Thyroid gland (tissue), 4 donors: Measurements from ENCODE around the gene SAMD9. TPM values are rescaled to one million over a fixed set of nuclear protein-coding genes. Genes with fewer than 3 reads are reported as not detected.

Experiments
- DNase-seq, 2 donors: peaks; one replicate each; pipeline ENCODE4 v3.0.0-alpha.2; 2019
- H3K27ac ChIP-seq, 3 donors: fragments of 200-600 bp; sonication (generic); 1 replicate in 2 of 3; 2 replicates in 1 of 3; pipeline ENCODE4 v1.5.1; 2016 to 2019; ENCODE audit warnings: mild to moderate bottlenecking in 1 of 3, moderate library complexity in 1 of 3
- H3K27me3 ChIP-seq: fragments of 200-600 bp; sonication (generic); one replicate; pipeline ENCODE4 v1.5.1; 2019
- H3K36me3 ChIP-seq, 2 donors: fragments of 200-600 bp; sonication (generic); one replicate each; pipeline ENCODE4 v1.5.1; 2016 to 2019
- H3K4me1 ChIP-seq, 2 donors: fragments of 200-600 bp; sonication (generic); one replicate each; pipeline ENCODE4 v1.5.1; 2017 to 2019
- H3K4me3 ChIP-seq, 3 donors: fragments of 200-600 bp; sonication (generic); replicated peaks in 1 of 3; 1 replicate in 2 of 3; 2 replicates in 1 of 3; pipeline ENCODE4 v1.5.1; 2016; ENCODE audit warnings: mild to moderate bottlenecking in 1 of 3
- H3K9me3 ChIP-seq: fragments of 200-600 bp; sonication (generic); one replicate; pipeline ENCODE4 v1.5.1; 2017
- CTCF ChIP-seq, 6 experiments: fragments of 200-600 bp in 3 of 6; fragments of 450-650 bp in 3 of 6; sonication (generic) in 3 of 6; IDR thresholded peaks; one replicate each; pipeline ENCODE4 v1.5.1; 2016 to 2019; ENCODE audit warnings: antibody characterized with exemption in 6 of 6, mild to moderate bottlenecking in 2 of 6, inconsistent platforms in 1 of 6, moderate library complexity in 1 of 6
- POLR2A ChIP-seq, 2 donors: fragments of 450-650 bp; IDR thresholded peaks; one replicate each; pipeline ENCODE4 v1.6.1; 2017; ENCODE audit warnings: antibody characterized with exemption in 2 of 2, mild to moderate bottlenecking in 2 of 2, moderate library complexity in 1 of 2
- WGBS, 2 donors: methylation state at CpG; one replicate each; pipeline ENCODE4 v1.1.5; 2017; 5-methylcytosine and 5-hydroxymethylcytosine counted together
- intact Hi-C: fragments of 100-400 bp; cut with DNase I; formaldehyde crosslinking; loops from one replicate; pipeline ENCODE4 v1.15.1; 2023
- total RNA-seq, 4 donors: library from RNA; depleted of rRNA; stranded (reverse); fragments of >200 nt; gene quantifications; one replicate each; pipeline ENCODE4 v1.2.3, GENCODE V29; 2016

SAMD9 gene
- total RNA-seq, 4 donors from 2014 or later: 3.2 to 9.1 (median 6.0) TPM

DNA sequence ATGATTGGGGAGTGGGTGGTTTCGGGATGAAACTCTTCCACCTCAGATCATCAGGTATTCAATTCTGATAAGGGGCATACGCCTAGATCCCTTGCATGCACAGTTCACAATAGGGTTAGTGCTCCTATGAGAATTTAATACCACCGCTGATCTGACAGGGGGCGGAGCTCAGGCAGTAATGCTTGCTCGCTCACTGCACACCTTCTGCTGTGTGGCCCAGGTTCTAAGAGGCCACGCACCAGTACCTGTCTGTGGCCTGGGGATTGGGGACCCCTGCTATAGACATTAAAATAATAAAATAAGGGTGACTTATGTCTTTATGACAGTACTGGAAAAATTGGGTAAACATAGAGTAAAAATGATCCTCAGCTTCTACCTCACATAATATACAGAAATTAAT is 66.1 kb downstream of the SAMD9 start:
- Histone ChIP-seq H3K36me3 (no peaks in the 10 kb centered on the region), H3K27ac (no peak overlapping the region), H3K4me1 (no peaks in the 10 kb centered on the region), H3K9me3 (no peaks in the 10 kb centered on the region), H3K27me3 (no peaks in the 10 kb centered on the region), H3K4me3 (no peak overlapping the region)
- 75 to 77% methylated on average over 6 of the region's 6 CpGs for WGBS, 2 donors
- no peak for DNase-seq
- TF ChIP-seq CTCF (IDR thresholded peaks at IDR 0.05): no peak
- no peak for TF ChIP-seq POLR2A (IDR thresholded peaks at IDR 0.05)
- intact Hi-C loops: no loop called here

Other genes starting within 250 kb of the SAMD9 start
- gene SAMD9L, start 30.4 kb upstream of the SAMD9 start, total RNA-seq: 10 to 100 TPM in 2 of 4 donors, 1 to 10 TPM in 2; 8.1 to 17.4 (median 10.7) TPM
- gene HEPACAM2, start 108.5 kb upstream of the SAMD9 start, total RNA-seq: under 1 TPM in 2 of 4 donors, not detected in 2; 0.13 to 0.22 TPM
- 10 to 100 TPM; 27.4 to 41.1 (median 36.0) TPM for gene VPS50, start 114.4 kb upstream of the SAMD9 start, total RNA-seq